ENCODE data around the gene RCOR1.
A peak's percentile ranks its signal among the peaks of the same experiment; 100 is the strongest.
"Not testable (repeated sequence)": the region's sequence is repeated elsewhere in the genome, so short reads cannot be mapped to it uniquely, and the experiment has no call there.

The RCOR1 gene

DNA sequence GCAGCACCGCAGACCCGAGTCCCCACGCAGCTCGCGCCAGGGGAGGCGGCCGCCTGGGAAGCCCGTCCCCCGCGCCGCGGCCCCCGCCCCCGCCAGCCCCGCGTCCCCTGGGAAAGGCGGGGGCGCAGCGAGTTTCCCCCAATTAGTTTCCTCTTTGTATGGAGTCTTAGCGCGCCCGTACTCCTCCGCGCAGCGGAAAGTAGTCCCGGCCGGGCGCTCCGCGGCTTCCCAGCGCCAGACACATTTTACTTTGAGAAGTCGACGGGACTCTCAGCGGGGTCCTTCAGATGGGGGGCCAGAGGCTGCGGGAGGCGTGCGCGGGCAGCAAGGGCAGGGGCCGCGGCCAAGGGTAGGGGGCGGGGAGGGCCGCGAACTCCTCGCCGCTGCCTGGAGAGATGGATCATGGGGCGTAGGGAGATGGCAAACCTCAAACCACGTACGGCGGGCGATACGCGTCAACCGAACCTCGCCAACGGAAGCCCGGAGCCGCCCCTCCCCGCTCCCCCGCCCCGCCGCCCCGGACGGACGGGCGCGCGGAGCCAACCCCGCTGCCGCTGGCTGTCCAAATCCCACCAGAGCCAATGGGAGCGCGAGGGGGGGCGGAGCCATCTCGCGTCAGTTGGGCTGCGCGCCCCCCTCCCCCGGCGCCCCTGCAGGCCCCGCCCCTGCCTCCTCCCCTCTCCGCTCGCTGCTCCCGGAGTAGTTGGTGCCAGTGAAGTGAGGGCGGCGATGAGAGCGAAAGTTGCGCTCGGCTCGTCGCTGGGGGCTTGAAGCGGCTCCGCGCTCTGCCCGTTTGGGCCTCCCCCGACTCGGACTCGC lies at the start of gene RCOR1:
Gene RCOR1, plus strand, starts transcription at position 706 of the 819 bp plus-strand sequence. CDS start 238 bp downstream, outside the sequence.
- peak; percentile 97 for DNase-seq (ENCODE audit: low read depth)

DNA sequence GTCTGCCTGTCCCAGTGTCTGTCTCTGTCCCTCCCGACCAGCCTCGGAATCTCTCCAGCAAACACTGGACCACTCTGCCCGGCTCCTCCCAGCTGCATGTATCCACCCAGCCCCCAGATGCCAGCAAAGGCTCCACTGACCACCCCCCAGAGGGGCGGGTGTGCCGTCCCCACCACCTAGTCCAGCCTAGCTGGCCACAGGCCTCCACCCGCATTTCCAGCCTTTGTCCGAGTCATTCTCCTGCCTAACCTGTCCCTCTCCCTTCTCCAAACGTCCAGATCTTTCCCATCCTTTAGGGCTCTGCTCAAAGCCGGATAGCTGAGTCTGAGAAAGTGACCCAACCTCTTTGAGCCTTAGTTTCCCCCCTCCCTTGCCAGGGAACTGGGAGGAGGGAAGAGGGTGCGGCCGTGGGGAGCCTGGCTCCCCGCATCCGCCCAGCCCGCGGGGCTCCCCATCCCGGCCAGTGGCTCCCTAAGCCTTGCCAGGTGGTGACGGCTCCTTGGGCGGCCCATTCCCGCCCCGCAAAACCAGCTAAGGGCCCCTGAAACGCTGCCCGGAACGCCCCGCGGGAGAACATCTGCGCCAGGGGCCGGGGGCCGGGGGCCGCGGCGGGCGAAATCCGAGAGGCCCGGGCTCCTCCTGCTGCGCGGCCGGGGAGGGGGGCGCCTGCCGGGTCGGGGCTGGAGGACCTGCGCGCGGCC lies 48.3 kb upstream of the RCOR1 start:
- DNase-seq (ENCODE audit: low read depth) = no peak

DNA sequence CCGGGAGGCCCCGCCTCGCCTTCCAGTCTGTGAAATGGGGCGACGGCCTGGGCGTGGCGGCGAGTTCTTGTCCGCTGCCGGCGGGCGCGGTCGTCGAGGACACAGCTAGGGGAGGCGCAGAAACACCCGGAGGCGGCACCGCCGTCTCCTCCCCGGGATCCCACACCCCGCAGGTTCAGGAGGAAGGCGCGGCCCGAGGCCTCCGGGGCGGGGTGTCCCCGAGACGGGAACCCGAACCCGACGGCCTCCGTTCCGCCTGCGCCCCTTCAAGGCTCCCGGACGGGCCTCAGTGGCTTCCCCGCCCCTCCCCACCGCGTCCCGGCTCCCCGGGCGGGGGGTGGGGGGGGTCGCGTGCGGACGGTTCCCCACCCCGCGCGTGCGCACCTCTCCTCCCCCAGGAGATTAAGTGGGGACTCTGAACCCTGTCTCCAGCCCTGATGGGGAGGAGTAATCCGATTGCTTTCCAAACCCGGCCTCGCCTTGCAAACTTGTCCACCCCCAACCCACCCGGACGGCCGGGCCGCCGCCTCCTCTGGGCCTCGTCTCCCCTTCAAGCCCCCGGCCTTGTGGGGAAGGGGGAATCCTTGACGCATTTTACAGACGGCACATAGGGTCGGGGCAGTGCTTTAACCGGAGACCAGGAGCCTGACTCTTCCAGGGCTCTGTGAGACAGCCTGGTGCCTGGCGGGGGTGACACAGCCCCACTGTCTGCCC lies 47.5 kb upstream of the RCOR1 start:
- no peak for DNase-seq (ENCODE audit: low read depth)

DNA sequence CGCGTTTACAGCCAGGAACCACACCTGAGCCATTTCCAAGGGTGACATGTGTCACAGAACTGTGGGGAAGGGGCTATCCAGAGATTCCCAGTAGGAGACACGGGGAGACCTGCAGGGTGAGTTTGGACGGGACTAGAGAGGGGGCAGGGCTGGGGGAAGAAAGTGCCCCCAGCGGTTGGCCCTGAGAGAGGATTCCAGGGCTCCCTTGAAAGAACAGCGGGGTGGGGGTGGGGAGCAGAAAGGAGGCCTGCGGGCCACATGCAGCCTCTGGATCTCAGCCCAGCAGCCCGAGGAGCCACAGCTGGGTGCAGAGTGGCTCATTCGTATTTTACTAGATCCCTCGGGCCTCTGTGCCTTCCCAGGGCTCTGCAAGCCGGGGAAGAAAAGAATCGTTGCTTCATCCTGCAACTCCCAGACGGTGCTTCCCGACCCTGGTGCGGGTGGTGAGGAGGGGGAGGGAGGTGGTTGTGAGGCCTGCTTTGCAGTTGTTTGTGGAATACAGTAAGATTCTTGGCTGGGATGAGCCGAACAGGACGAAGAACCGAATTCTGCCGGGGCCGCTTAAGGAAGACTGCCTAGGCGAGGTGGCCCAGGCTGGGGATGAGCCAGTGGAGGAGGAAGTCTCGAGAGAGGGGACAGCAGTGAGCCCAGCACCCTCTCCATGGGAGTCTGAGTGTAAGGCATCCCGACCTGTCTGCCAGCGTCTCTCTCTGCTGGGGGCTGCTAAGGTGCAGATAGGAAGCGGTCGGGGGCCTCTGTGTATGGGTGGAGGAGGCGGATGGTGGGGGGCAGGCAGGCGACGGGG lies 46.8 kb upstream of the RCOR1 start:
- no peak for DNase-seq (ENCODE audit: low read depth)

DNA sequence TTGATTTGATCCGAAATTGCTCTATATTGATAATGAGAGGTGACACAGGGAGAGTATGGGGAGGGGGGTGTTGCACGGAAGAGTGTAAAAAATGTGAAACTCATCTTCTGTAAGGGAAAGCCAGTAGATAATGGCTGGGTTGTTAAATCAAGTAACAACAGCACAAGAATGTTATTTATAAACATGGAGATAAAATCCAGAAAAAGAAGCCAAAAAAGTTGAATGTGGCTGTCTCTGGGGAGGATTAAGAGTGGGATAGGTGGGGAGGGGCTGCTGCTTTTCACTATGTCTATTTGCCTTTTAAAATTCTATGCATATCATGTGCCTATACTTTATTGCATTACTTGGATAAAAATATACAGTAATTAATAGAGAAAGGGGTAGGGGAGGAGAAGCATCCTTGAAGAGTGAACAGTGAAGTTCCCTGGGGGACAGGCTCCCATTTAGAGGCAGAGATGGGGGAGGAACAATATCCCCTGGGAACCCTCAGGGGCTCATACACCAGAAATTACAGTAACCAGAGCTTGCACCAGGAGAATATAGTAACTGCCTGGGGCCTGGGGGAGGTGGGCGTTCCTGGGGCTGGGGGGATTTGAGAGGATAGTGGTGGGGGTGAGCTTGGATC lies 43.7 kb upstream of the RCOR1 start:
- DNase-seq (ENCODE audit: low read depth) = no peak

DNA sequence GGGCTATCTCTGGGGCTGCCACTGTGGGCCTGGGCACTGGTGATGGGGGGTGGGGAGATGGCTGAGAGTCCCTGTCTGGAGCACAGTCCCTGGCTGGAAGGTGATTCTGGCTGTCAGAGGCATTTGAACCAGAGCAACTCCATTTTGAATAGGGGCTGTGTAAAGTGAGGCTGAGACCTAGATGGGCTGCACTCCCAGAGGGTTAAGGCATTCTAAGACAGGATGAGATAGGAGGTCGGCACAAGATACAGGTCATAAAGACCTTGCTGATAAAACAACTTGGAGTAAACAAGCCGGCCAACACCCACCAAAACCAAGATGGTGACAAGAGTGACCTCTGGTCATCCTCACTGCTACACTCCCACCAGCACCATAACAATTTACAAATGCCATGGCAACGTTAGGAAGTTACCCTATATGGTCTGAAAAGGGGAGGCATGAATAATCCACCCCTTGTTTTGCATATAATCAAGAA lies 41.5 kb upstream of the RCOR1 start:
- DNase-seq (ENCODE audit: low read depth) = not testable (repeated sequence)

DNA sequence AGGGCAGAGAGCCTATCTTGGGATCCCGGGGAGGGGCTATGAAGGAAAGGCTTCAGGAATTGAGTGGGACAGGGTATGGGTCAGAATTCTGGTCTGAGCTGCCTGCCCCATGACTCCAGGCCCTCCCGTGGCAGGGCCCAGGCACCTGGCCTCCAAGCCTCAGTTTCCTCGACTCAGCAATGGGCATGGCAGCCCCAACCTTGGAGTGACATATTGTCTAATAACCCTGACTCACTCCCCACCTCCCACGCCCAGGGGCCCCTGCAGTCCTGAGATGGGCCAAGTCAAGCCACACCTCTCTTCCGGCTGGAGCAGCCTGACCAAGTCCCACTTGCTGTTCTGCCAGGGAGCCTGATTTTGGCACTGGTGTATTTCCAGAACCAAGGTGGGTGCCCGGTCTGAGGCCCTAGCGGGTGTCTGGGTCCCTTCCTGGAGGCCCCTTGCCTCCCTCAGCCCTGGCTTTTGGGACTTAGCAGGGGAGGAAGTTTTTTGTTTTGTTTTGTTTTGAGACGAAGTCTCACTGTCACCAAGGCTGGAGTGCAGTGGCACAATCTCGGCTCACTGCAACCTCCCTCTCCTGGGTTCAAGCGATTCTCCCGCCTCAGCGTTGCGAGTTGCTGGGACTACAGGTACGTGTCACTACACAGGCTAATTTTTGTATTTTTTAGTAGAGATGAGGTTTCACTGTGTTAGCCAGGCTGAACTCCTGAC lies 40.3 kb upstream of the RCOR1 start:
- no peak for DNase-seq (ENCODE audit: low read depth)

DNA sequence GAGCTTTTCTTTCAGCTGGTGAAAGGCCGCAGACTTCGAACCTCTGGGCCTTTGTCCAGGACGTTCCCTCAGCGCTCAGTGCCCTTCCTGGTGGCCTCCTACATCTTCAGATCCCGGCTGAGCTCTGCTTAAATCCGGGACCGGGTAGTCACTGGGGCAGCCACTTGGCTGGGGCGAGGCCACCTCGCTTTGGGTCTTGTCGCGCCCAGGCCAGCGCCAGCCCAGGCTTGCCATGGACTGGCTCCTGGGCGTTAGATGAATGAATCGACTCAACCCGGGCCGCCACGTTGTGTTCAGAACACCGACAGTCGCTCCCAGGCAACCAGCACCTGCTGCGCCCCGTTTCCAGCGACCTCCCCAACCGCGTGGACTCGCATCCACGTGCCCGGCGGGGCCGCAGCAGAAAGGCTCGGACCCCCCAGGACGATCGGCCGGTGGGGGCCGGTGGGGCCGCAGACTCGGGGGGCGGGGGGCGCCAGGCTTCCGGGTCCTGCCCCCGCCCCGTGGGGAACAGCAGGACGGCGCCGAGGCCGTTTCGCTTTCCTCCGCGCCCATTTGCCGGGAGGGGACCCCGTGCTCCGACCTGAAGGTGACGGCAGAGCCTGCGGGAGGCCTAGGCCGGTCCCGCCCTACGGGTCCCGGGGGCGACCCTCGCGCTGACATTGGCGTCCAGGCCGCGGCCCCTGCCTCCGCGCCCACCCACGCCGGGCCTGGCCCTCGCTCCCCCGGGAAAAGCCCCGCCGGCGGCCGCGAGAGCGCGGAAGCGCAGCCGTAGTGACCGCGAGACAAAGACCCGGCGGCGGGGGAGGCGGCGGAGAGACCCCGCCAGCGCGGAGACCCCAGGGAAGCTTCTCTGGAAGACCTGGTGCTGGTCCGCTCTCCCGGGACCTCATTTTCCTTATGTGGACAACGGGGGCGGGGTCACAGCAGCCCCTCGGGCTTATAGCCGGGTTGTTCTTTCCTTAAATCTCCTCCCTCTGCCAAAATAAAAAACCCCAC lies 37.3 kb upstream of the RCOR1 start:
- peak; percentile 21 for DNase-seq (ENCODE audit: low read depth)

DNA sequence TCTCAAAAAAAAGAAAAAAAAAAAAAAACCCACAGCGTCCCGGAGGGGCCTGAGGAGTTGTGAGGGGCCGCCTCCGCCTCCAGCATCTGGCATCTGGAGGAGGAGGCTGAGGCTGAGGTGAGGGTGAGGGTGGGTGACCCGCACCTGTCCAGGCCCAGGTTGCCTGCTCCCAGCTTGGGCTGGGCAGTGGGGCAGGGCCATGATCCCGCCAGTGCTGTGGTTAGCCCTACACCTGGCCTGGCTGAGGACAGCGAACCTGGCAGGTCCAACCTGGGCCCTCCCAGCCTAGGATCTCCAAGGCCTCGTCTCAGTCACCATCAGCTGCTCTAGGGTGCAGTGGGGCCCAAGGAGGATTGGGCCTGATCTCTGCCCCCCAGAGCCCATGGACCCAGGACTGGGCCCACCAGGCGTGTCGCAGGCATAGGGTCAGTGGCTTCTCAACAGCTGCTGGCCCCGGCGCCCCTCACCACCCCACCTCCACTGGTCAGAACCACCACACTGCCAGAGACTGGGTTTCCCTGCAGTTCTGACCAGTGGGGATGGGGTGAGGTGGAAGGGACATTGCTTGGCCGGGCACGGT lies 36.3 kb upstream of the RCOR1 start:
- DNase-seq (ENCODE audit: low read depth) = no peak

DNA sequence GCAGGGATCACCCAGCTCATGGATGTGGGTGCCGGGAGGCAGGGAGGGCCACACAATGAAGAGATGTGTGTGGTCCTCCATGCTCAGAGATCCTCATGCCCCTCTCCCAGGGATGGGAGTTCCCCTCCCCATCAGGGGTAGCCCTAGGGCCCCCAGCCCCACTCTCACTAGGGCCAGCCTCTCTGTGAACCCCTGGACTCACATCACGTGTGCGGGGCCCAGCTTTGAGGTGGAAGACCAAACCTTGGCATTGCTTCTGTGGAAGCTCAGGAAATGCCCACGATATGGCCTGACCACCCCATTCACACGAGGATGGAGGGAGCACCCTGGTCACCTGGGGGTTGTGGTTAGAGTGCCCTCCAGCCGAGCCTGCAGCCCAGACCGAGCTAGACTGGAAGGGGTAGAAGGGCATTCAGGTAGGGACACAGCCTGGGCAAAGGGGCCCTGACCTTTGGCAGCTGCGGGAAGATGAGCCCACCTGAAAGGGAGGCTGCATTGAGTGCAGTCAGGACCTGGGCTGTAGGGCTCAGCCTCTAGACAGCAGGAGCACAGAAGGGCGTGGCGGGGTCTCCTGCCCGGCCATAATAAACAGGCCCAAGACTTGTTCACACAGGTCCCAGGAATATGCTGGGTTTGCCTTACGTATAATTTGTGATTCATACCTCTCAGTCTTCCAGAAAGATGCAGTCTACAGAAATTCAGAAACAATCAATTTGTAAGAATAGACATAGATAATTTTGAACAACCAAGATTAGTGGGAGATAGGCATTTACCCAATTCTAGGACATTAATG lies 34.8 kb upstream of the RCOR1 start:
- DNase-seq (ENCODE audit: low read depth) = no peak

DNA sequence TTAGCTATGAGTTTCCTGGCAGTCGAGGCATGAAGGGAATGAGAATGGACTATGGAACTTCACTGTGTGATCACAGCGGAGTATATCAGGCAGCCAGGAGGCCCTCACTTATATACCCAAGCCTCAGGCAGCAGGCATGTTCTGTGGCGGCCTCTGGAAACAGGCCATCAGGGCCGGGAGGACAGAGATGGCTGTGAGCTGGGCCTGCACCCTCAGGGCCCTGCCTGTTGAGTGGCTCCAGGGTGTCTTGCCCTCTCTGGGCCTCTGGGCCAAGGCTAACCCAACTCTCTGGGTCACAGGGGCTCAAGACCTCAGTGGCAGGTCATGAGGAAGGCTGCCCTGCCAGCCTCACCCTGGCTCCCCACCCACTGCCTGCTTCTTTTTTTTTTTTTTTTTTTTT lies 33.9 kb upstream of the RCOR1 start:
- DNase-seq (ENCODE audit: low read depth) = no peak

DNA sequence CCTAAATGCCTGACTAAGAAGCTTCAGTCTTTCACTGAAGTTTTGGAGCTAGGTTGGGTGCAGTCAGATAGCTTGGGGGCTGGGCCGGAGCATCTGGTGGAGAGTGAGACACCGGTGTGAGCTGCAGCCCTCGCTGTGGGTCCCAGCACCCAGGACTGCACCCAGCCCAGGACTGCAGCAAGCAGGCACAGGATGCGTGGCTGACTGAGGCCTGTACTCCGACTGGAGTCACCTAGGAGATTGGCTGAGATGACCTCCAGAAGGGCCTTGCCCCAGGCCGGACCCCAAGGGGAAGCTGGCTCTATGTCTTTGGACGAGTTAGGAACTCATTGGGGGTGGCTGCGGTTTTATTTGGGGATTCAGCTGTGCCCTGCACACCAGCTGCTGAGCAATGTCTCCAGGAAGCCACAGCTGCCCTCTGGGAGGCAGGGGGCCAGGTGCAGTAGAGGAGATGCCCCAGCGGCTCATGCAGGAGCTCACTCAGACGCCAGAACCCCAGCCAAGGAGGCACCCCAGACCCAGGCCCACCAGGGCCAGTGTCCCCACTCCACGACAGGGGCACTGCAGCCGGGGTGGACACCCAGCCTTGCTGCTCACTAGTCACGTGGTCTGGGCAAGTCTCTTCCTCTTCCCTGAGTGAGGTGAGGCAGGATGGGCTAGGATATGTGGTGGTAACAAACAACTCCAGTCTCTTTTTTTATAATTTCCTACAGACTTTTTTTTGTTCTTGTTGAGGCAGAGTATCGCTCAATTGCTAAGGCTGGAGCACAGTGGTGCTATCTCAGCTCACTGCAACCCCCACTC lies 31.8 kb upstream of the RCOR1 start:
- no peak for DNase-seq (ENCODE audit: low read depth)

DNA sequence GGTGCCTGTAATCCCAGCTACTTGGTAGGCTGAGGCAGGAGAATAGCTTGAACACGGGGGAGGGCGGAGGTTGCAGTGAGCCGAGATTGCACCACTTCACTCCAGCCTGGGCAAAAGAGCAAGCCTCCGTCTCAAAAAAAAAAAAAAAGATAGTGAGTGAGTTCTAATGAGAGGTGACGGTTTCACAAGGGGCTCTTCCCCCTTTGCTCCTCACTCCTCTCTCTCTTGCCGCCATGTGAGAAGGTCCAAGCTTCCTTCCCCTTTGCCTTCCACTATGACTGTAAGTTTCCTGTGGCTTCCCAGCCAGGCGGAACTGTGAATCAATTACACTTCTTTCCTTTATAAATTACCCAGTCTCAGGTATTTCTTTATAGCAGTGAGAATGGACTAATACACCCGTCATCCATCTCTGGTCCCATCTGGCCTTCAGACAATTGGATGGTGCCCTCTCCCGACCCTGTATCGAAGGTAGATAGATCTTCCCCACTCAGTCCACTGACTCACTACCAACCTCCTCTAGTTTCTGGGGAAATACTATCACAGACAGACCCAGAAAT lies 27.0 kb upstream of the RCOR1 start:
- DNase-seq (ENCODE audit: low read depth) = no peak

DNA sequence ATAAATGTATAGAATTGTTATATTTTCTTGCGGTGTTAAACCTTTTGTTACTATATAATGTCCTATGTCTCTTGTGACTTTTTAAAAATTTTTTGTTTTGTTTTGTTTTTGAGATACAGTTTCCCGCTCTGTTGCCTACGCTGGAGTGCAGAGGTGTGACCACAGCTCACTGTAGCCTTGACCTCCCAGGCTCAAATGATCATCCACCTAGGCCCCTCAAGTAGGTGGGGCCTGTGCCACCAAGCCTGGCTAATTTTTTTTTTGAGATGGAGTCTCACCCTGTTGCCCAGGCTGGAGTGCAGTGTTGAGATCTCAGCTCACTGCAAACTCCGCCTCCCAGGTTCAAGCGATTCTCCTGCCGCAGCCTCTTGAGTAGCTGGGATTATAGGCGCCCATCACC lies 26.5 kb upstream of the RCOR1 start:
- DNase-seq (ENCODE audit: low read depth) = no peak

DNA sequence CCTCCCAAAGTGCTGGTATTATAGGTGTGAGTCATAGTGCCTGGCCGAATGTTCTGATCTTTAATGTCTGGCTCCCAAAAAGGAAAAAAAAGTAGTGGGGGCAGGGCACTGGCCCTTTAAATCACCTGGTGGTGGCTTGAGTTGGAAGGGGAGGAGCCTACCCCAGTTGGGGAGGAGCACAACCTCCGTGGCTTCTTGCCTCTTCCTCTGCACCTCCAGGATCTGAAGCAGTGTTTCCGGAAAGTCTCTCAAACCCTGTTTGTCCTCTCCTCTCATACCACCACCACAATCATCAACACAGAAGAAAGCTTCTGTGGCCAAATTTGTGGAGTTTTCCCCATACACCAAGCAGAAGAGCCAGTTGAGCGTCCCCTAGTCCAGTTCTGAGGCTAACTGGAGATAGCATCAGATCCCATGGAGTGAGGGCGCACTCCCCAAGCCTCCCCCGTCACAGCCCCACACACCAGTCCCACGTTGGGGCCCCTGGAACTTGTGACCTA lies 24.3 kb upstream of the RCOR1 start:
- DNase-seq (ENCODE audit: low read depth) = no peak

DNA sequence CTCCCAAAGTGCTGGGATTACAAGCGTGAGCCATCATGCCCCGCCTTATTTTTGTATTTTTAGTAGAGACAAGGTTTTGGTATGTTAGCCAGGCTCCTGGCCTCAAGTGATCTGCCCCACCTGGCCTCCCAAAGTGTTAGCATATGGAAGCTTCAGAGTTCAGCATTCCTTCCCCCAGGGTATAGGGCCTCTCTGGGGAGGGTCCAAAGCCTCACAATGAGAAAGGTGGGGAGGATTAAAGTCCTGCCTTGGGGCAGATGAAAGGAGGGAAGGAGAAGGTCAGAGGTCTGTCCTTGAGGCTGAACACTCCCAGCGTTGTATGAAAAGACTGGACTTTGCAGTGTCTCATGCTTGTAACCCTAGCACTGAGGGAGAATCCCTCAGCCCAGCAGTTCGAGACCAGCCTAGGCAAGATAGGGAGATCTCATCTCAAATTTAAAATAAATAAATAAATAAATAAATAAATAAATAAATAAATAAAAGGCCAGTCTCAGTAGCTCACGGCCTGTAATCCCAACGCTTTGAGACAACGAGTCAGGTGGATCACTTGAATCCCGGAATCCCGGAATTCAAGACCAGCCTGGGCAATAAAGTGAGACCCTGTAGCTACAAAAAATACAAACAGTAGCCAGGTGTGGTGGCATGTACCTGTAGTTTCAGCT lies 22.0 kb upstream of the RCOR1 start:
- DNase-seq (ENCODE audit: low read depth) = no peak
